GM19438 (cell line): ENCODE data around the gene GTF3C4.
A peak's percentile ranks its signal among the peaks of the same experiment; 100 is the strongest.

ENCODE experiments used
- ATAC-seq: cut with Tn5 transposase; IDR thresholded peaks from one replicate; pipeline ENCODE4 v1.9.1; 2021; ENCODE audit warnings: low read depth; ENCODE audit not compliant: unreplicated experiment

Gene GTF3C4

GRCh38 chr9:132670457-132671391, at the start of gene GTF3C4:
Gene GTF3C4 (plus strand): TSS chr9:132670464. CDS start chr9:132670599, 135 bp downstream.
- peak; percentile 37 for ATAC-seq

GRCh38 chr9:132622159-132622558, 48.1 kb upstream of the GTF3C4 start:
- no peak for ATAC-seq

DNA sequence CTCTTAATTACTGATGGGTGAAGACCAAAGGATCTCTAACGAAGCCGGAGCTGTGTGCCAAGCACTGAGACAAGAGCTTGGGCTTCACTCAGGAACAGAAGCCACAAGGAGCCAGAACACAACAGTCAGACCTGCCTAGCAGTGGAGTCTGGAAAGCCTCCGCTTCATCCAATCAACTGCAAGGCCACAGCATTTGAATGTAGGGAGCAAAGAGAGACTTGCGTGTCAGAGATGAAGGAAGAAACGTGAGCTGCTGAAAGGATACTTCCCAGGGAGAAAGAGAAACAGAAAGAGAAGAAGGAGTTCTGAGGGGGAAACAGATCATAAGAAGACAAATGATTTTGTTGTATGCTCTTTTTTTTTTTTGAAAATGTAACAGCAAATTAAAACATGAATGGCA, 44.0 kb upstream of the GTF3C4 start:
- no peak for ATAC-seq

DNA sequence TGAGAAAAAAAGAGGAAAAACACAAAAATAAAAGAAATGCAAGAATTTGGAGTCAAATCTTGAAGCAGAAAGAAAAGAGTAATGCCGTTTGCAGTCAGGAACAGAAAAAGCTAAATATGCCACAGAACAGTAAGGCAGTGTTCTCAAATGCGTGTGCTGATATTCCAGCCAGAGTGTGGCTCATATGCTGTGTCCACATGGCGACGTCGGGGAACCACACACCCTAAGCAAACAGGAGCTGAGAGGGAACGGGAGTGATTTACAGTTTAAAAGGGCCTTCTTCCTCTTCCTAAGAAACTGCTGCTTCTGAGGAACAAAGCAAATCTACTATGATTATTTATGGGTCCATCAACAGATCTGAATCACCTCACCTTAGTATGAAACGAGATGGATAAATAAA, 43.2 kb upstream of the GTF3C4 start:
- no peak for ATAC-seq

- ATAC-seq: no peak
Observed at GRCh38 chr9:132627594-132627993, 42.7 kb upstream of the GTF3C4 start.

- ATAC-seq: no peak
Observed at GRCh38 chr9:132628746-132629145, 41.5 kb upstream of the GTF3C4 start.

DNA sequence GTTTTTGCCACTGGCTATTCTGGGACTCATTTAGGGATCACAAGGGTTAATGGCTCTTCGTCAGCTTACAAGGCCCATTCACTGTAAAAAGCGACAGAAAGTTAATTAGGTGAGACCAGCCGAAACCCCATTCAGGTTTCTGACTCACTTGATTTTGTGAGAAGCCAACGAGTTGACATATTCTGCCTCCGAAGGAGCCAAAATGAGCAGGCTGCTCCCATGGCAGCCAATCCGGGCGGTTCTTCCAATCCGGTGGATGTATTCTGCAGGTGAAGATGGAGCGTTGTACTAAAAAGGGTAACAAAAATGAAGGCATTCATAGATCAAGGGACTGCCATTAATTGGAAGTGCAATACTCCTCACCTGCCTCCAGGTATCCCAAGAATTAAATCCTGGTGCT, 40.1 kb upstream of the GTF3C4 start:
- no peak for ATAC-seq

DNA sequence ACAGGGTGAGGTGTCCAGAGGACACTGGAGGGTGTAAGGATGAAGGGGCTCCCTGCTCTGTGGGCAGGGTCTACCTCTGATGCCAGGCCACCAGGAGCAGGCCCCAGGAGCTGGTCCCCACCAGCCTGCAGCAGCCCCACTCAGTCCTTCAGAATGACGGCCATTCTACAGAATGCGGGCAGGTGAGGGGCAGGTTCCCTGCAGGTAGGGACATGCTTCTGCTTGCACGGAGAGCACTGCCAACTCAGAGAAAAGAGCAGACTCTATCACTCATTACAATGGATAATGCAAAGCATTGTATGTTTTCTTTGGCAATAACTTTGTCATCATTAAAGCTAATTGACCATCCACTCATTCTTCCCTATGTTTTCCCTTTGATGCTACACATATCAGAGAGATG, 39.5 kb upstream of the GTF3C4 start:
- no peak for ATAC-seq

GRCh38 chr9:132631280-132631679, 39.0 kb upstream of the GTF3C4 start:
- ATAC-seq: no peak

DNA sequence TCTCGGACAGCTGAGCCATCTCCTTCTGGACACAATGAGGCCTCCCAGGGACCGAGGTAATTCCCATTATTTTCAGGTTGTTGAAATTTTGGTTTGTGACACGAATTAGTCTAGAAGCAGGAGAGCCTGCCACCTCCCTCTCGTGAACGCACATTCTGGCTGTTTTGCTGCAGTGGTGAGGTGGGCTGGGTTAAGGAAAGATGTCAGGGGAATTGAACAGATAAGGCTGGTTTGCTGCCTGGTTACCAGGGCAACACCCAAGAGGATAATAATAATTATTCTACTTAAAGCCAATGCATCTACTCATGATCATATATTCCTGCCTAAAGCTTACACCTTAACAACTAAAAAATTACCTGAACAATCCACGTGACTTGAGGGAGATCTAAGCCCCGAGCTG, 38.6 kb upstream of the GTF3C4 start:
- ATAC-seq: no peak

GRCh38 chr9:132632413-132633129, 37.7 kb upstream of the GTF3C4 start:
- ATAC-seq: no peak

DNA sequence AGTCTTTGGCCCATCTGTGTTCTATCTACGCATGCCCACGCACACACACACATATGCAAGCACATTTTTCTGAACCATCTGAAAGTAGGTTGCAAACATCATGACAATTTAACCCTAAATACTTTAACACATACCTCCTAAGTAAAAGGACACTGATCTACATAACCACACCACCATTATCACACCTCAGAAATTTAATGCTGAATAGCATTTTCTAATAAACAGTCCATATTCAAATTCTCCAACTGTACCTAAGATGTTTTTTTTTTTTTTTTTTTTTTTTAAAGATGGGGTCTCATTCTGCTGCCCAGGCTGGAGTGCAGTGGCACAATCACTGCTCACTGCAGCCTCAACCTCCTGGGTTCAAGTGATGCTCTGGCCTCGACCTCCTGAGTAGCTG, 35.9 kb upstream of the GTF3C4 start:
- ATAC-seq: no peak

DNA sequence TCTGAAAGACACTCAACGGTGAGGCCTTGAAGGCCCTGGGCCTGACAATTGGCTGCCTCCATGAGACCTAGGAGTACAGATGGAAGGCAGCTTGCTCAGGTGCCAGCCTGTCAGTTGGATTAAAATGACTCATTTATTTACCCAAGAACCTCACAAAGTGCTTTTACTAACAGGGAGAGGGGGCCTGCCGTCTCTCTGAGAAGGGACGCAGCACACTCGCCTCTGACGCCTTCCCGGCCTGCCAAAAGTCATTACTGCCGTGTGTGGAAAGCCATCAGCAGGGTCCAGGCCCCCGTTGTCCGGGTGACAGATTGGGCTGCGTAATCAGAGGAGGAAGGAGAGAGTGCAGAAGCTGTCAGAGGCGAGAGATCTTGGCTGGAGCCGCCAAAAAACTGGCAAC, 32.9 kb upstream of the GTF3C4 start:
- no peak for ATAC-seq

DNA sequence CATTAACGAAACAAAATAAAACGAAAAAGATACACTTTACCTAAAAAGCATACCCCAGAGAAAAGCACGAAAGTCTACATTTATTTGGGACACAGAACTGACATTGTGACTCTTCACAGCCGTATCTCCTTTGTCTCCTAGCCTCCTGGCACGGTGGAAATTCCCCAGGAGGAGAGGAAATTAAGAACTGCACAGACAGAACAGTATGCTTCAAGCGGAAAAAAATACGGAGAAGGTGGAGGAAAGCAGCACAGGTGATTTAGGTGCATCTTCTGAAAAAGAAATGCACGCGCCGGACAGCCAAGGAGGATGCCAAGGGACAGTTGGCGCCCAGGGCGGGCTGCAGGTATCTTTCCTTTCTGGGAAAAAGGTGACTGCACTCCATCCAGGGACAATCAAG, 32.5 kb upstream of the GTF3C4 start:
- ATAC-seq: no peak

DNA sequence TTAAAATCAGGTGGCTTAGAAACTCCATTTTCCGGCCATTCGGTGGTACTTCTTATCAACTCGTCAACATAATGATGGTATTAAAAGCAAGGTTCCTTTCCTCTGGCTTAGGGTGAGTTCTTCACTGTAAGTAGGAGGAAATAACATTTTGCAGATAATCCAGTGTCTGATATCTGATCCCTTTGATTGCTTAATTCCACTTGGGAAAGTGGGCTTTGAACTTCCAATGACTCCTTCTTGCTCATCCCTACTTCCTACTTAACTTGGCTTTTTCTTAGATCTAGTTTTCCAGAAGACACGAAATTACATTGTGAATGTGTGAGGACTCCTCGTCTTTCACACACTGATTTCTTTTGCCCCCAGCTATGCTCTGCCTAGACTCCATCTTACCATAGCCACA, 32.0 kb upstream of the GTF3C4 start:
- ATAC-seq: no peak

GRCh38 chr9:132639322-132639721, 30.9 kb upstream of the GTF3C4 start:
- no peak for ATAC-seq

DNA sequence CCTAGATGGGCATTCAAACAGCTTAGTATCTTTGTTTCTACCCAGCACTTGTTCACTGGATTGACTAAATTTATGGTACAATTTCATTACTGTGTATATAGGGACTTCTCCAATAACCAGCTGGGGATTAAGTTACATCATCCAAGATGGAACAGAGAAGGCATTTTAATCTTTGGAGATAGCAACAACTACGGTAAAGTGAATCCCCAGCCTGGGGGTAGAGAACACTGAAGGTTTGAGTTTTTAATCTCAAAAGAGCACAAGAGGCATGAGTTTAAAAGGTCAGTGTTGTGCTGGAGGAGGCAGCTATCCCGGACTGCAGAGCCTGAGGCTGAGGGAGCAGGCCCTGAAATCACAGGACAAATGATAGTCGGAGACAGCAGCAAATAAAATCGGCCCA, 29.0 kb upstream of the GTF3C4 start:
- ATAC-seq: no peak

DNA sequence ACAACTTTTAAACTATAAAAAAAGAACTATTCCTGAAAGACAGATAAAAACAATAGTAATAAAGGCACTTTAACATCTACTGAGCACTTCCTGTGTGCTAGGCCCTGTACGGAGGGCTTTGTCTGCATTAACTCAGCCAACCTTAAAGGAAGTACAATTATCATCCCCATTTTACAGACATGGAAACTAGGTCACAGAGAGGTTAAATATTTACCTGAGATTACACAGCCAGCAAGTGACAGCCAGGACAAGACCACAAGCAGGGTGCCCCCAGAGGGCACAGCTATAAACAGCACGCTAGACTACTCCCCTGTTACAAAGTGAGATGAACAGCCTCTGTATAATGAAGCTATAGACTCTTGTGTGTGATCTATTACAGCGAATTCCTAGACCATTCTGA, 26.0 kb upstream of the GTF3C4 start:
- no peak for ATAC-seq

DNA sequence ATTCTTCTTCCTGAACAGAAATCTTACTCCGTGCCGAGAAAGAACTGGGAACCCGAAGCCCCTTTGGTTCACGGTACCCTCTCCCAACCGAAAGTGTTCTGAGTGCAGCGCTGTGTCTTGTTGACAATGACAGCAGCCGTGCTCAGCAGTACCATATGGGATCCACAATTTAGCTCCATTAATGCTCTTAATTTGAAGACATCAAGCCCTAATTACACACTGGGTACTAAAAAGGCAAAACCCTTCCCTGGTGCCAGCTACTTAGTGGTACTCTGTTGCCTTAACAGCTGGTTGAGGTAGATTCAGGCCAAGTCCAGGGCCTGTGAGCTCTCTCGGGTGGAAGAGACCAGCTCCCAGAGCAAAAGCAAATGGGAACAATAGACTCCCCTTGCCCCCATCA, 25.0 kb upstream of the GTF3C4 start:
- no peak for ATAC-seq

GRCh38 chr9:132645711-132646110, 24.6 kb upstream of the GTF3C4 start:
- ATAC-seq: no peak

DNA sequence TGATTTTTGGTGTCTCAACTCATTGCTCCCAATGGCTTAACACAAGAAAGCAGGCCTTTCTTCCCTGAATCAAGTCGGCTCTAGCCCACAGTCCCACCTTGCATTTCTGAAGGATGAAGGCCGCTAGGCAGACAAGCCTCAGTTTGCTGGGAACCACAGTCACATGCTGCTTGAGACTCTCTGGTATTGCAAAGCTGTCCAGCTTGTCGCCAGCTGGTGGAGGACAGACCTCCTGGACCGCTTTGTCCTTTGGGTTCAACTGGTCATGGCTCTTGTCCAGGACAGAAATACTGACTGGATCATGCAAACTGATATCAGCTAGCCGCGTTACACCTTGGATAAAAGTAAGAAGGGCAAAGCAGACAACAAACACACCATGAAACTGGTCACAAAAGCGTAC, 23.5 kb upstream of the GTF3C4 start:
- ATAC-seq: no peak

GRCh38 chr9:132647355-132647754, 22.9 kb upstream of the GTF3C4 start:
- ATAC-seq: no peak
